Endothelial cell of umbilical vein (primary cell): ENCODE data around the gene ADCYAP1R1.

Experiments
- EZH2 ChIP-seq: IDR thresholded peaks from 2 replicates; pipeline ENCODE4 v1.6.1; 2012; ENCODE audit warnings: borderline replicate concordance, low read depth, mild to moderate bottlenecking, moderate library complexity, low read length, inconsistent platforms; ENCODE audit not compliant: severe bottlenecking
- FOS ChIP-seq: IDR thresholded peaks from 2 replicates; pipeline ENCODE4 v1.6.1; 2011; ENCODE audit warnings: mild to moderate bottlenecking, low read length, moderate library complexity, borderline replicate concordance; ENCODE audit not compliant: insufficient read depth
- GATA2 ChIP-seq: IDR thresholded peaks from 2 replicates; pipeline ENCODE4 v1.7.0; 2011; ENCODE audit warnings: low read depth, mild to moderate bottlenecking, moderate library complexity, mixed read lengths, low read length; ENCODE audit not compliant: insufficient read length, insufficient read depth
- JUN ChIP-seq: IDR thresholded peaks from 2 replicates; pipeline ENCODE4 v1.6.1; 2011; ENCODE audit warnings: borderline replicate concordance, low read depth; ENCODE audit not compliant: insufficient read length, insufficient read depth
- MAX ChIP-seq: IDR thresholded peaks from 2 replicates; pipeline ENCODE4 v1.6.1; 2011; ENCODE audit not compliant: insufficient read depth, insufficient read length
- MYC ChIP-seq: IDR thresholded peaks from one replicate; pipeline ENCODE4 v1.6.1; 2011; ENCODE audit warnings: mild to moderate bottlenecking, low read depth, low read length
- POLR2A ChIP-seq: IDR thresholded peaks from 2 replicates; pipeline ENCODE4 v1.6.1; 2012; ENCODE audit warnings: low read depth, mild to moderate bottlenecking, control low read depth, low read length
- POLR2AphosphoS5 ChIP-seq: IDR thresholded peaks from 2 replicates; pipeline ENCODE4 v1.6.1; 2012; ENCODE audit warnings: low read depth, mild to moderate bottlenecking, control low read depth, low read length, moderate library complexity; ENCODE audit not compliant: insufficient read depth
- TF ChIP-seq, protein P1 (sequence below), 2 donors: IDR thresholded peaks; 1 replicate in 1 of 2; 2 replicates in 1 of 2; pipeline ENCODE4 v1.5.1; 2011; ENCODE audit warnings: low read length in 2 of 2, mild to moderate bottlenecking in 2 of 2, moderate library complexity in 2 of 2, control low read depth in 1 of 2, inconsistent platforms in 1 of 2, low read depth in 1 of 2; ENCODE audit not compliant: insufficient read depth in 1 of 2; ENCODE audit errors: extremely low read depth in 1 of 2

GRCh38 chr7:31003097-31003496 is 49.0 kb upstream of the ADCYAP1R1 start:
- TF ChIP-seq, protein P1, sequence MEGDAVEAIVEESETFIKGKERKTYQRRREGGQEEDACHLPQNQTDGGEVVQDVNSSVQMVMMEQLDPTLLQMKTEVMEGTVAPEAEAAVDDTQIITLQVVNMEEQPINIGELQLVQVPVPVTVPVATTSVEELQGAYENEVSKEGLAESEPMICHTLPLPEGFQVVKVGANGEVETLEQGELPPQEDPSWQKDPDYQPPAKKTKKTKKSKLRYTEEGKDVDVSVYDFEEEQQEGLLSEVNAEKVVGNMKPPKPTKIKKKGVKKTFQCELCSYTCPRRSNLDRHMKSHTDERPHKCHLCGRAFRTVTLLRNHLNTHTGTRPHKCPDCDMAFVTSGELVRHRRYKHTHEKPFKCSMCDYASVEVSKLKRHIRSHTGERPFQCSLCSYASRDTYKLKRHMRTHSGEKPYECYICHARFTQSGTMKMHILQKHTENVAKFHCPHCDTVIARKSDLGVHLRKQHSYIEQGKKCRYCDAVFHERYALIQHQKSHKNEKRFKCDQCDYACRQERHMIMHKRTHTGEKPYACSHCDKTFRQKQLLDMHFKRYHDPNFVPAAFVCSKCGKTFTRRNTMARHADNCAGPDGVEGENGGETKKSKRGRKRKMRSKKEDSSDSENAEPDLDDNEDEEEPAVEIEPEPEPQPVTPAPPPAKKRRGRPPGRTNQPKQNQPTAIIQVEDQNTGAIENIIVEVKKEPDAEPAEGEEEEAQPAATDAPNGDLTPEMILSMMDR (IDR thresholded peaks at IDR 0.05; ENCODE audit: extremely low read depth in 1 of 2, insufficient read depth in 1 of 2, low read depth in 1 of 2, low read length in 2 of 2) = no peak
- TF ChIP-seq POLR2A = no peak
- TF ChIP-seq EZH2 = no peak
- no peak for TF ChIP-seq MAX
- TF ChIP-seq POLR2AphosphoS5 = no peak
- TF ChIP-seq GATA2 = no peak
- TF ChIP-seq FOS = no peak
- no peak for TF ChIP-seq MYC
- TF ChIP-seq JUN = no peak
